Colonic mucosa (tissue), 4 donors: ENCODE measurements around the gene UBE2L5. TPM values are rescaled to one million over a fixed set of nuclear protein-coding genes. Genes with fewer than 3 reads are reported as not detected.
"Not testable (repeated sequence)": the region's sequence is repeated elsewhere in the genome, so short reads cannot be mapped to it uniquely, and the experiment has no call there.

Experiments used
- DNase-seq: peaks from one replicate; pipeline ENCODE4 v3.0.0-alpha.2; 2020
- H3K27ac ChIP-seq: fragments of 200-600 bp; one replicate; pipeline ENCODE4 v1.8.0; 2021
- H3K27me3 ChIP-seq: fragments of 200-600 bp; one replicate; pipeline ENCODE4 v1.8.0; 2021
- H3K36me3 ChIP-seq: fragments of 200-600 bp; one replicate; pipeline ENCODE4 v1.8.0; 2021
- H3K4me1 ChIP-seq: fragments of 200-600 bp; one replicate; pipeline ENCODE4 v1.8.0; 2021; ENCODE audit warnings: mild to moderate bottlenecking
- H3K4me3 ChIP-seq: fragments of 200-600 bp; one replicate; pipeline ENCODE4 v1.8.0; 2021
- H3K9ac ChIP-seq, 2 donors: one replicate each; pipeline ENCODE4 v1.7.0; 2013; ENCODE audit warnings: control low read depth in 2 of 2, low read depth in 2 of 2, low read length in 2 of 2
- H3K9me3 ChIP-seq: fragments of 200-600 bp; one replicate; pipeline ENCODE4 v1.8.0; 2021
- intact Hi-C: fragments of 100-400 bp; cut with DNase I; formaldehyde crosslinking; loops from one replicate; pipeline ENCODE4 v1.14.1; 2022
- total RNA-seq, 2 donors: library from RNA; stranded (reverse); fragmentation: NEBNext Ultra II Directional in 1 of 2; extraction: Animal tissue kit (Norgen Biotek cat#: 25700) in 1 of 2; gene quantifications; one replicate each; pipeline ENCODE4 v1.2.1, GENCODE V29; 2021
- TF ChIP-seq, protein P1 (sequence below): fragments of 200-600 bp; IDR thresholded peaks from one replicate; pipeline ENCODE4 v1.8.0; 2022; ENCODE audit warnings: antibody characterized with exemption, mild to moderate bottlenecking
- donor health status: healthy.
- donor health status: DM: no; HTN: no; CAD: no.
- donor health status: DM: no; HTN: no; CAD: no.

The UBE2L5 gene
- total RNA-seq, 2 donors from 2014 or later = not detected

DNA sequence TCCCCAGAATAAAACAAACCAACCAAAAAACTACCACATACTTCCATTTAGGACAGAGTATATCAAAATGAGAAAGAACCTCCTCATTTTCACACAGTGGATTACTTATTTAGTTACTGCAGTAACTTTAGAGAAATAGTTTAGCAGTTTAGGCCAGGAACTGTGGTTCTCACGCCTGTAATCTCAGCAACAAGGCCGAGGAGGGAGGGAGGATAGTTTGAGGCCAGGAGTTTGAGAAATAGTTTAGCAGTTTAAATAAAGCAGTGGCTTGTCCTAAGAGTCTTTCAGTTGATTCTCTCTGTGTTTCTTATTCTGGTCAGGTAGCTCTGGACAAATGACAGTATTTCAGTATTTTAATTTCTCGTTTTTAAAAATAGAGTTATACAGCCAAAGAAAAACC lies 34.0 kb downstream of the UBE2L5 start:
- no peak for DNase-seq
- no peaks in the 10 kb centered on the region for H3K4me1 ChIP-seq
- no peak overlapping the region for H3K9ac ChIP-seq
- TF ChIP-seq, protein P1, sequence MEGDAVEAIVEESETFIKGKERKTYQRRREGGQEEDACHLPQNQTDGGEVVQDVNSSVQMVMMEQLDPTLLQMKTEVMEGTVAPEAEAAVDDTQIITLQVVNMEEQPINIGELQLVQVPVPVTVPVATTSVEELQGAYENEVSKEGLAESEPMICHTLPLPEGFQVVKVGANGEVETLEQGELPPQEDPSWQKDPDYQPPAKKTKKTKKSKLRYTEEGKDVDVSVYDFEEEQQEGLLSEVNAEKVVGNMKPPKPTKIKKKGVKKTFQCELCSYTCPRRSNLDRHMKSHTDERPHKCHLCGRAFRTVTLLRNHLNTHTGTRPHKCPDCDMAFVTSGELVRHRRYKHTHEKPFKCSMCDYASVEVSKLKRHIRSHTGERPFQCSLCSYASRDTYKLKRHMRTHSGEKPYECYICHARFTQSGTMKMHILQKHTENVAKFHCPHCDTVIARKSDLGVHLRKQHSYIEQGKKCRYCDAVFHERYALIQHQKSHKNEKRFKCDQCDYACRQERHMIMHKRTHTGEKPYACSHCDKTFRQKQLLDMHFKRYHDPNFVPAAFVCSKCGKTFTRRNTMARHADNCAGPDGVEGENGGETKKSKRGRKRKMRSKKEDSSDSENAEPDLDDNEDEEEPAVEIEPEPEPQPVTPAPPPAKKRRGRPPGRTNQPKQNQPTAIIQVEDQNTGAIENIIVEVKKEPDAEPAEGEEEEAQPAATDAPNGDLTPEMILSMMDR = no peak
- no peaks in the 10 kb centered on the region for H3K9me3 ChIP-seq
- intact Hi-C loops = loop anchor here (10.0 kb wide), 1 partner anchor 321 kb away; no protein-coding TSS in a partner anchor
- no peak overlapping the region for H3K4me3 ChIP-seq
- no peak overlapping the region for H3K27ac ChIP-seq
- H3K27me3 ChIP-seq = no peaks in the 10 kb centered on the region
- H3K36me3 ChIP-seq = peaks cover under 1% of the 10 kb centered on the region

GRCh38 chr13:30457306-30457891 lies 35.1 kb downstream of the UBE2L5 start:
- no peaks in the 10 kb centered on the region for H3K9me3 ChIP-seq
- H3K27me3 ChIP-seq = no peaks in the 10 kb centered on the region
- no peak overlapping the region for H3K9ac ChIP-seq
- no peak overlapping the region for H3K27ac ChIP-seq
- no peak for DNase-seq
- intact Hi-C loops = loop anchor here (10.0 kb wide), 1 partner anchor 323 kb away; no protein-coding TSS in a partner anchor
- H3K4me3 ChIP-seq = no peak overlapping the region
- H3K4me1 ChIP-seq = peaks cover 4% of the 10 kb centered on the region
- H3K36me3 ChIP-seq = peaks cover 4% of the 10 kb centered on the region
- TF ChIP-seq, protein P1 = no peak

DNA sequence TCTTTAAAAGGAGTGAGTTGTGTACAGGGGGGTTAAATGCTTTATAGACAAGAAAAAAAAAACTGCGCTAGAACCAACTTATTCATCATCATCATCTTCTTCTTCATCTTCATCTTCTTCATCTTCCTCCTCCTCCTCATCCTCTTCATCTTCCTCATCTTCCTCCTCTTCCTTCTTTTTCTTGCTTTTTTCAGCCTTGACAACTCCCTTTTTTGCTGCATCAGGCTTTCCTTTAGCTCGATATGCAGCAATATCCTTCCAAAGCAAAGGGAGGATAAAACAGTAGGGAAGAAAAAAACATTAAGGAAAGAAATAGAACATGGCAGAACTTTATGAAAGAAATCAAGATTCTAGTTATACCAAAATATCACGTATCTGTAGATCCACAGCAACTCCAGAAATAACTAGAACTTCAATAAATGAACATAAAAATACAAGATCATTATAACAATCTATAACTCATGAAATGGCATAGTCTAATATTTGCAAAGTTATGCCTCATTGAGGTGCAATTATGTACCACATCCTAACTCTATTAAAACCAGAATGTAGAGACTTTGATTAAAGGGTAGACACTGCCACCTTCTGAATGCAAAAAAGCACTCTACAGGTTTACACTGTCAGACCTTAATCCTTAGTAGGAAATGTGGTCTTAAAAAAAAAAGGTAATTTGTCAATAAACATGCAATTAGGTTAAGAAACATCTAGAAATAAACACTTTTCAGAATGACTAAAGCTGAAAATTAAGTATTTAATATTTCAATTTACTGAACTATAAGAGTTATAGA lies 39.2 kb downstream of the UBE2L5 start:
- not testable (repeated sequence) for H3K27me3 ChIP-seq, H3K9me3 ChIP-seq, H3K4me1 ChIP-seq, H3K36me3 ChIP-seq, H3K27ac ChIP-seq, DNase-seq, H3K4me3 ChIP-seq, H3K9ac ChIP-seq
- intact Hi-C loops = loop anchor here (10.0 kb wide), 1 partner anchor 153 kb away; the partner anchor contains the start of gene USPL1
- TF ChIP-seq, protein P1 = peak; percentile 32

DNA sequence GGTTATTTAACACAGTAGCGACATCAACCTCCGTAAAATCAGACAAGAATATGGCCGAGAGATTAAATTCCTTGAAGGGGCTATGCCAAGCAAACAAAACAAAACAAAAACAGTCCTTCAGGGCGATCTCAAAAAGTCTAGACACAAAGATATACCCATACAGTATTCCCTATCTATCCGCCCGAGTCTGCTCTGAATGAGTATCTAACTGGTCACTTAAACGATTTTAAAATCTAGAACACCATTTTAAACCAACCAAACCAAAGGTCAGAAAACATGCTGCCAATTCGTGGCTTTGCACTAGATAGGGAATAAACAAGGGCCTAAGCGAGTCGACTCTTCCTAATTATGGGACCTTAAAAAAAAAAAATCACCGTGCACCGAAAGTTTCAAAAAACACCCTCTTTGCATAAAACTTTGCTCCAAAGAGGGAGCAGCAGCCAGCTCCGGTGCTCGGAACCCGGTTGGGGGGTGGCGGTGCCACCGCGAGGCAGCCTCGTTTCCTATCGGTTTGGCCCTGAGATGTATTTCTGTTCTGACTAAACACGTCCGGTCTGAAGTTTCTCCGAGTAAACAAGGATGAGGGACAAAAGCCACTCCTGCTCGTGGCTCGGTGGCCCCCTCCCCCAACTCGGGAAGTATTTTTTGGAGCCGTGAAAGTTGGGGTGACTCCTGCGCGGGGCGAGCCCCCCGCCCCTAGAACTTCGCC lies 41.6 kb downstream of the UBE2L5 start:
- Histone ChIP-seq H3K36me3 (peaks cover 4% of the 10 kb centered on the region), H3K9me3 (no peaks in the 10 kb centered on the region), H3K27ac (peak overlapping the region; percentile 92), H3K27me3 (no peaks in the 10 kb centered on the region), H3K4me1 (peaks cover 4% of the 10 kb centered on the region), H3K9ac (peak overlapping the region; percentile 90), H3K4me3 (peak overlapping the region; percentile 53)
- intact Hi-C loops = loop anchor here (10.0 kb wide), 1 partner anchor 151 kb away; the partner anchor contains the start of gene USPL1
- TF ChIP-seq, protein P1 = no peak
- peak; percentile 60 for DNase-seq
